GM12878 (cell line): Measurements from ENCODE around the gene MAPK8IP3. TPM values are rescaled to one million over a fixed set of nuclear protein-coding genes. Genes with fewer than 3 reads are reported as not detected.

ENCODE experiments used
- ATAC-seq: fragments of 200-7000 bp; cut with Tn5 transposase; 3 replicates; pipeline ENCODE4 v1.9.1; 2020; ENCODE audit warnings: mild to moderate bottlenecking, moderate library complexity
- BruUV-seq: library from RNA; stranded (reverse); fragments of 400-500 nt; replicated peaks from 2 replicates; lab custom pipeline; 2021; lab: Mats Ljungman, UMichigan
- CTCF ChIA-PET: fragments of 300-600 bp; sonication (Branson Sonifier 250); formaldehyde crosslinking; extraction: SDS; loops from one replicate; lab custom pipeline; 2021; ENCODE audit warnings: inconsistent platforms; lab: Yijun Ruan, JAX
- POLR2A ChIA-PET: fragments of 350-600 bp; formaldehyde crosslinking; extraction: SDS; loops from one replicate; lab custom pipeline; 2021; ENCODE audit warnings: inconsistent platforms; lab: Charles Lee
- RAD21 ChIA-PET: fragments of 300-600 bp; sonication (Branson Sonifier 250); formaldehyde crosslinking; loops from one replicate; lab custom pipeline; 2023; ENCODE audit warnings: antibody characterized with exemption; ENCODE audit not compliant: unreplicated experiment; lab: Charles Lee
- SMC1A ChIA-PET: fragments of 300-600 bp; sonication (Branson Sonifier 250); formaldehyde crosslinking; loops from one replicate; lab custom pipeline; 2023; ENCODE audit not compliant: unreplicated experiment, uncharacterized antibody; lab: Charles Lee
- DNase-seq: peaks from one replicate; pipeline ENCODE4 v3.0.0-alpha.2; 2011; ENCODE audit warnings: low read depth, low spot score
- FAIRE-seq: peaks from 3 replicates; lab custom pipeline; 2011; peaks lifted over from hg19 to GRCh38; lab: Jason Lieb, UNC
- H2AFZ ChIP-seq: 2 replicates; pipeline ENCODE4 v1.6.0; 2011; ENCODE audit warnings: low read depth, low read length, control low read depth; ENCODE audit not compliant: control insufficient read depth
- H3K27ac ChIP-seq: 2 replicates; pipeline ENCODE4 v1.5.1; 2011; ENCODE audit warnings: control low read depth; ENCODE audit not compliant: control insufficient read depth, insufficient read depth
- H3K27me3 ChIP-seq, 2 experiments: replicated peaks in 1 of 2; 2 replicates each; pipeline versions ENCODE4 v1.6.0 to v1.6.1; 2011; ENCODE audit warnings: low read length in 1 of 2; ENCODE audit not compliant: control insufficient read depth in 2 of 2, insufficient read depth in 2 of 2
- H3K36me3 ChIP-seq, 2 experiments: 2 replicates each; pipeline ENCODE4 v1.5.1; 2011; ENCODE audit warnings: low read length in 1 of 2; ENCODE audit not compliant: control insufficient read depth in 2 of 2, insufficient read depth in 2 of 2
- H3K4me1 ChIP-seq: 2 replicates; pipeline ENCODE4 v1.6.1; 2011; ENCODE audit warnings: mild to moderate bottlenecking, low read length, moderate library complexity, mixed read lengths; ENCODE audit not compliant: control insufficient read depth, insufficient read depth
- H3K4me2 ChIP-seq: 2 replicates; pipeline ENCODE4 v1.6.0; 2011; ENCODE audit warnings: control low read depth; ENCODE audit not compliant: control insufficient read depth, insufficient read depth
- H3K4me3 ChIP-seq: fragments of 200-600 bp; sonication (generic); 2 replicates; pipeline ENCODE4 v1.5.1; 2016
- H3K79me2 ChIP-seq: 2 replicates; pipeline ENCODE4 v1.6.0; 2011; ENCODE audit warnings: low read length; ENCODE audit not compliant: control insufficient read depth, insufficient read depth
- H3K9ac ChIP-seq: 2 replicates; pipeline ENCODE4 v1.8.0; 2011; ENCODE audit warnings: low read length, control low read depth, mixed read lengths; ENCODE audit not compliant: control insufficient read depth, insufficient read depth
- H3K9me3 ChIP-seq: replicated peaks from 3 replicates; pipeline ENCODE4 v1.5.1; 2011; ENCODE audit warnings: mild to moderate bottlenecking, low read length; ENCODE audit not compliant: control insufficient read depth, insufficient read depth
- H4K20me1 ChIP-seq: 2 replicates; pipeline ENCODE4 v1.6.0; 2011; ENCODE audit not compliant: control insufficient read depth, insufficient read depth
- ASH2L ChIP-seq: fragments of 300-600, 200-600 bp; sonication (generic); IDR thresholded peaks from 2 replicates; pipeline ENCODE4 v1.6.1; 2017; ENCODE audit warnings: low read depth, mild to moderate bottlenecking, borderline replicate concordance
- ATF3 ChIP-seq: IDR thresholded peaks from 2 replicates; pipeline ENCODE4 v1.6.1; 2011; ENCODE audit warnings: low read depth, mild to moderate bottlenecking, low read length, moderate library complexity, borderline replicate concordance; ENCODE audit errors: extremely low read depth
- CBFB ChIP-seq: IDR thresholded peaks from 2 replicates; pipeline ENCODE4 v1.6.1; 2016; ENCODE audit warnings: antibody characterized with exemption, low read depth
- E4F1 ChIP-seq: fragments of 450-650 bp; IDR thresholded peaks from 2 replicates; pipeline ENCODE4 v1.6.1; 2018; ENCODE audit warnings: borderline replicate concordance, mild to moderate bottlenecking; ENCODE audit not compliant: partially characterized antibody
- FOXM1 ChIP-seq: IDR thresholded peaks from 2 replicates; pipeline ENCODE4 v1.6.1; 2012; ENCODE audit warnings: low read depth, mild to moderate bottlenecking, inconsistent platforms, low read length, moderate library complexity
- HCFC1 ChIP-seq: fragments of 150-350 bp; IDR thresholded peaks from 2 replicates; pipeline ENCODE4 v1.6.1; 2014; ENCODE audit warnings: low read length
- MTA3 ChIP-seq: IDR thresholded peaks from 2 replicates; pipeline ENCODE4 v1.6.1; 2012; ENCODE audit warnings: low read length, inconsistent platforms, borderline replicate concordance
- NFYB ChIP-seq: IDR thresholded peaks from 2 replicates; pipeline ENCODE4 v1.6.1; 2011; ENCODE audit warnings: low read depth, mild to moderate bottlenecking, low read length, improper control_type of control experiment, moderate library complexity; ENCODE audit not compliant: insufficient read depth
- NR2C1 ChIP-seq: fragments of 450-650 bp; IDR thresholded peaks from 2 replicates; pipeline ENCODE4 v1.6.1; 2017; ENCODE audit warnings: antibody characterized with exemption, mild to moderate bottlenecking, moderate library complexity
- PAX5 ChIP-seq: IDR thresholded peaks from 2 replicates; pipeline ENCODE4 v1.6.1; 2011; ENCODE audit warnings: low read depth, low read length, borderline replicate concordance
- RAD51 ChIP-seq: fragments of 450-650 bp; IDR thresholded peaks from 2 replicates; pipeline ENCODE4 v1.6.1; 2016; ENCODE audit warnings: moderate library complexity, mild to moderate bottlenecking, inconsistent platforms
- RCOR1 ChIP-seq: conservative IDR thresholded peaks from 2 replicates; pipeline ENCODE4 v1.6.1; 2012; ENCODE audit warnings: low read depth, low read length, improper control_type of control experiment
- RUNX3 ChIP-seq: IDR thresholded peaks from 2 replicates; pipeline ENCODE4 v1.6.1; 2012; ENCODE audit warnings: low read length, inconsistent platforms
- SMC3 ChIP-seq: IDR thresholded peaks from 2 replicates; pipeline ENCODE4 v1.6.1; 2011; ENCODE audit warnings: low read length, improper control_type of control experiment, borderline replicate concordance
- SUPT20H ChIP-seq: IDR thresholded peaks from 2 replicates; pipeline ENCODE4 v1.6.1; 2011; ENCODE audit warnings: low read depth, mild to moderate bottlenecking, low read length, moderate library complexity, borderline replicate concordance; ENCODE audit not compliant: control insufficient read depth
- TCF7 ChIP-seq: IDR thresholded peaks from 2 replicates; pipeline ENCODE4 v1.6.1; 2014; ENCODE audit warnings: antibody characterized with exemption, borderline replicate concordance
- ZNF24 ChIP-seq: fragments of 450-650 bp; IDR thresholded peaks from 2 replicates; pipeline ENCODE4 v1.6.1; 2017; ENCODE audit warnings: antibody characterized with exemption, mild to moderate bottlenecking
- WGBS: methylation state at CpG from one replicate; pipeline ENCODE4 v1.1.6; 2016; ENCODE audit warnings: low lambda C conversion rate; ENCODE audit not compliant: insufficient replicate concordance, insufficient coverage; ENCODE audit errors: missing lambda C conversion rate; 5-methylcytosine and 5-hydroxymethylcytosine counted together
- in situ Hi-C: fragments of 300-500 bp; cut with MboI; formaldehyde crosslinking; loops from 9 replicates; pipeline ENCODE4 v1.14.3; 2018; ENCODE audit warnings: mixed read lengths
- intact Hi-C: fragments of 100-400 bp; cut with micrococcal nuclease; formaldehyde crosslinking; loops from one replicate; pipeline ENCODE4 v1.14.2; 2022; ENCODE audit not compliant: unreplicated experiment
- polyA plus RNA-seq, 11 experiments: library from polyadenylated mRNA; depleted of rRNA in 4 of 11; unstranded in 6 of 11; stranded (reverse) in 5 of 11; fragments of >200 nt; fragmentation: Nextera tagmentation in 4 of 11; fragmentation: Illumina TruSeq in 1 of 11; extraction: Ambion mirVana in 4 of 11; extraction: Trizol in 1 of 11; gene quantifications; 1 replicate in 1 of 11; 2 replicates in 10 of 11; pipeline versions ENCODE4 v1.2.1 to v1.2.3, GENCODE V29; 2011 to 2016; ENCODE audit warnings: inconsistent platforms in 2 of 11, missing spikeins in 2 of 11, low read depth in 1 of 11
- total RNA-seq, 4 experiments: library from RNA; depleted of rRNA in 3 of 4; stranded (reverse); fragments of >200 nt in 3 of 4; fragmentation: Illumina TruSeq in 1 of 4; extraction: Trizol in 1 of 4; gene quantifications; 2 replicates each; pipeline versions ENCODE4 v1.2.1 to v1.2.3, GENCODE V29; 2013 to 2021

The MAPK8IP3 gene
- total and polyA plus RNA-seq, 10 of the 15 experiments (the other 5 are each of a cell fraction or from before 2014, with no cell fraction given), result 0.06 to 67.9 (median 18.2) TPM

- no peaks in the 10 kb centered on the region for H3K79me2 ChIP-seq
- 72% methylated on average over 16 of the region's 18 CpGs for WGBS
- no peaks in the 10 kb centered on the region for H3K27me3 ChIP-seq
- FAIRE-seq, result no peak
- no peaks in the 10 kb centered on the region; the same call in 2 of the 3 replicates for H3K9me3 ChIP-seq
- ATAC-seq, result no peak
- BruUV-seq, result no TSS peak
- POLR2A ChIA-PET, result no interaction called here
- intact Hi-C loops, result no loop called here
- RAD21 ChIA-PET, result no interaction called here
- H3K4me1 ChIP-seq, result no peaks in the 10 kb centered on the region
- no peak for TF ChIP-seq TCF7
- no peak for TF ChIP-seq ATF3
- no peak for TF ChIP-seq NFYB
- TF ChIP-seq MTA3, result no peak
- no peak for TF ChIP-seq E4F1
- TF ChIP-seq NR2C1, result no peak
- no peak for TF ChIP-seq SMC3
- TF ChIP-seq RCOR1, result no peak
- TF ChIP-seq ZNF24, result no peak
- no peak for TF ChIP-seq CBFB
- TF ChIP-seq ASH2L, result no peak
- TF ChIP-seq RUNX3, result no peak
- TF ChIP-seq SUPT20H, result no peak
- TF ChIP-seq RAD51, result no peak
- no peak for TF ChIP-seq FOXM1
- no peak for TF ChIP-seq PAX5
- no peak for TF ChIP-seq HCFC1
- no peaks in the 10 kb centered on the region for H4K20me1 ChIP-seq
- in situ Hi-C loops, result no loop called here
- SMC1A ChIA-PET, result no interaction called here
- DNase-seq, result no peak
- CTCF ChIA-PET, result no interaction called here
- no peak overlapping the region for H3K9ac ChIP-seq
- H3K4me2 ChIP-seq, result no peak overlapping the region
- H3K27ac ChIP-seq, result no peak overlapping the region
- H3K36me3 ChIP-seq, result peaks cover 0 to 7% of the 10 kb centered on the region in 2 experiments; a peak in 2 of 4 replicates
- no peak overlapping the region for H3K4me3 ChIP-seq
- no peak overlapping the region for H2AFZ ChIP-seq
Observed at GRCh38 chr16:1794221-1794871, 88.4 kb downstream of the MAPK8IP3 start.
